ENCODE measurements around the gene RANGRF. TPM values are rescaled to one million over a fixed set of nuclear protein-coding genes. Genes with fewer than 3 reads are reported as not detected.

Gene RANGRF
- polyA plus RNA-seq, 1 of the 3 experiments (the other 2 are of a cell fraction): 55.9 TPM

- Histone ChIP-seq H3K4me1 (ENCODE audit: control insufficient read depth in 1 of 2, insufficient read depth in 2 of 2, low read depth in 1 of 2, low read length in 1 of 2) (no peaks in the 10 kb centered on the region; a peak in 1 of 4 replicates), H3K9ac (no peak overlapping the region), H3K27me3 (ENCODE audit: insufficient read depth) (no peaks in the 10 kb centered on the region), H3K9me3 (no peaks in the 10 kb centered on the region), H3K27ac (ENCODE audit: low read depth in 2 of 2, low read length in 1 of 2) (no peak overlapping the region), H3K36me3 (replicated peaks in 1 of 2; ENCODE audit: control insufficient read depth in 1 of 2, insufficient read depth in 2 of 2, low read length in 1 of 2) (no peaks in the 10 kb centered on the region), H3K9me2 (no peaks in the 10 kb centered on the region), H4K20me1 (ENCODE audit: insufficient read depth) (no peaks in the 10 kb centered on the region), H3F3A (replicated peaks; ENCODE audit: insufficient read depth) (peaks cover 2% of the 10 kb centered on the region), H3K79me2 (ENCODE audit: insufficient read depth) (no peaks in the 10 kb centered on the region), H3K4me2 (no peak overlapping the region), H2AFZ (ENCODE audit: low read depth) (no peak overlapping the region), H3K4me3 (ENCODE audit: low read depth in 2 of 2, low read length in 1 of 2) (no peak overlapping the region)
- ChIA-PET CTCF (no interaction called here), POLR2A (no interaction called here)
- DNase-seq: no peak
- TF ChIP-seq SIN3A (IDR thresholded peaks at IDR 0.05; ENCODE audit: borderline replicate concordance, low read depth, low read length) (no peak), MEF2A (IDR thresholded peaks at IDR 0.05; ENCODE audit: borderline replicate concordance, low read depth) (no peak), FOXJ3 (CRISPR knock-in tag; IDR thresholded peaks at IDR 0.05) (no peak), JUND (IDR thresholded peaks at IDR 0.05) (no peak), YY1 (IDR thresholded peaks at IDR 0.05; ENCODE audit: low read depth) (no peak), ZBTB33 (IDR thresholded peaks at IDR 0.05; ENCODE audit: borderline replicate concordance, low read depth) (no peak), GABPA (IDR thresholded peaks at IDR 0.05; ENCODE audit: low read depth) (no peak), MAX (IDR thresholded peaks at IDR 0.05; ENCODE audit: low read depth) (no peak), EZH2phosphoT487 (IDR thresholded peaks at IDR 0.05; ENCODE audit: borderline replicate concordance, low read depth) (no peak), NRF1 (IDR thresholded peaks at IDR 0.05; ENCODE audit: low read depth, low read length) (no peak), REST (IDR thresholded peaks at IDR 0.05; ENCODE audit: low read depth, low read length) (no peak), RCOR1 (IDR thresholded peaks at IDR 0.05; ENCODE audit: low read length) (no peak), RXRA (IDR thresholded peaks at IDR 0.05; ENCODE audit: borderline replicate concordance, low read depth) (no peak), SMC3 (IDR thresholded peaks at IDR 0.05; ENCODE audit: low read depth, low read length) (no peak), EP300 (IDR thresholded peaks at IDR 0.05; ENCODE audit: borderline replicate concordance in 1 of 2, low read depth in 1 of 2, low read length in 1 of 2) (no peak), POLR2AphosphoS5 (IDR thresholded peaks at IDR 0.05; ENCODE audit: low read depth, low read length) (no peak), TAF1 (IDR thresholded peaks at IDR 0.05; ENCODE audit: borderline replicate concordance, low read depth, low read length) (no peak), USF2 (IDR thresholded peaks at IDR 0.05; ENCODE audit: borderline replicate concordance, low read depth, low read length) (no peak)
- 94% methylated on average over 7 of the region's 7 CpGs for WGBS (ENCODE audit: low lambda C conversion rate)
Observed at GRCh38 chr17:8277317-8277716, 11.2 kb upstream of the RANGRF start.

All from SK-N-SH (cell line).